Measurements from ENCODE around the gene OR3A3.
"Not testable (repeated sequence)": the region's sequence is repeated elsewhere in the genome, so short reads cannot be mapped to it uniquely, and the experiment has no call there.

DNA sequence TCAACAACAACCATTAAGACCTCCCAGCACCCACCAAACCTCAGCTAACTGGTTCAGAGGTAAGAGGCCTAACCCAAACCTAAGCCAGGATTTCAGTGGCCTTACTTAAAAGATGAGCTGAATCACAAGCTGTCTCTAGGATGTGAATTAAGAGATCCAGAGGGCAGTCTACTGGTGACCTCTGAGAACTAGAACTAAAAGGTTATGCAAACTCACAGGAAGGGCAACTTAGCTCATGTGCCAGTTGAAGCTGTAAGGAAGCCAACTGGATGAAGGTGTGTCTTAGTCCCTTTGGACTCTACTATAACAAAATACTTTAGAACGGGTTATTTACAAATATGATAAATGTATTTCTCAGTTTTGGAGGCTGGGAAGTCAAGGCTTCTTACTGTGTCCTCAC, 55.2 kb downstream of the OR3A3 start:
- TF ChIP-seq, protein P1, sequence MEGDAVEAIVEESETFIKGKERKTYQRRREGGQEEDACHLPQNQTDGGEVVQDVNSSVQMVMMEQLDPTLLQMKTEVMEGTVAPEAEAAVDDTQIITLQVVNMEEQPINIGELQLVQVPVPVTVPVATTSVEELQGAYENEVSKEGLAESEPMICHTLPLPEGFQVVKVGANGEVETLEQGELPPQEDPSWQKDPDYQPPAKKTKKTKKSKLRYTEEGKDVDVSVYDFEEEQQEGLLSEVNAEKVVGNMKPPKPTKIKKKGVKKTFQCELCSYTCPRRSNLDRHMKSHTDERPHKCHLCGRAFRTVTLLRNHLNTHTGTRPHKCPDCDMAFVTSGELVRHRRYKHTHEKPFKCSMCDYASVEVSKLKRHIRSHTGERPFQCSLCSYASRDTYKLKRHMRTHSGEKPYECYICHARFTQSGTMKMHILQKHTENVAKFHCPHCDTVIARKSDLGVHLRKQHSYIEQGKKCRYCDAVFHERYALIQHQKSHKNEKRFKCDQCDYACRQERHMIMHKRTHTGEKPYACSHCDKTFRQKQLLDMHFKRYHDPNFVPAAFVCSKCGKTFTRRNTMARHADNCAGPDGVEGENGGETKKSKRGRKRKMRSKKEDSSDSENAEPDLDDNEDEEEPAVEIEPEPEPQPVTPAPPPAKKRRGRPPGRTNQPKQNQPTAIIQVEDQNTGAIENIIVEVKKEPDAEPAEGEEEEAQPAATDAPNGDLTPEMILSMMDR (conservative IDR thresholded peaks at IDR 0.05; ENCODE audit: low read length): not testable (repeated sequence)
- not testable (repeated sequence) for TF ChIP-seq EZH2phosphoT487 (IDR thresholded peaks at IDR 0.05; ENCODE audit: borderline replicate concordance)
